CD4-positive, alpha-beta memory T cell (primary cell): ENCODE results near the gene HCFC1. TPM values are rescaled to one million over a fixed set of nuclear protein-coding genes. Genes with fewer than 3 reads are reported as not detected.

Experiments used
- CTCF ChIA-PET: fragments of 350-600 bp; sonication (Branson Sonifier 250); formaldehyde crosslinking; loops from one replicate; lab custom pipeline; 2021; ENCODE audit warnings: inconsistent platforms; ENCODE audit not compliant: partially characterized antibody; lab: Charles Lee
- POLR2A ChIA-PET: fragments of 350-600 bp; sonication (Branson Sonifier 250); formaldehyde crosslinking; loops from one replicate; lab custom pipeline; 2021; ENCODE audit not compliant: partially characterized antibody; lab: Charles Lee
- DNase-seq, 5 donors: peaks; one replicate each; pipeline versions ENCODE4 v3.0.0 to v3.0.0-alpha.2; 2020 to 2022; ENCODE audit warnings: mixed read lengths in 1 of 5
- H3K27ac ChIP-seq: one replicate; pipeline ENCODE4 v1.7.0; 2013; ENCODE audit warnings: low read depth, low read length
- H3K27me3 ChIP-seq: 2 replicates; pipeline ENCODE4 v1.7.0; 2013; ENCODE audit warnings: mild to moderate bottlenecking, low read length, moderate library complexity; ENCODE audit not compliant: insufficient read depth
- H3K36me3 ChIP-seq: 2 replicates; pipeline ENCODE4 v1.7.0; 2013; ENCODE audit warnings: mild to moderate bottlenecking, low read length, moderate library complexity; ENCODE audit not compliant: insufficient read depth
- H3K4me1 ChIP-seq: 2 replicates; pipeline ENCODE4 v1.7.0; 2013; ENCODE audit warnings: mild to moderate bottlenecking, low read length, moderate library complexity; ENCODE audit not compliant: insufficient read depth
- H3K4me3 ChIP-seq, 2 donors: one replicate each; pipeline ENCODE4 v1.7.0; 2013; ENCODE audit warnings: low read length in 2 of 2, mild to moderate bottlenecking in 1 of 2
- H3K9me3 ChIP-seq, 2 donors: one replicate each; pipeline ENCODE4 v1.7.0; 2013; ENCODE audit warnings: low read length in 2 of 2, control low read depth in 1 of 2; ENCODE audit not compliant: control insufficient read depth in 1 of 2
- H3K27ac Mint-ChIP-seq, 7 donors: one replicate each; pipeline ENCODE4 v1.8.0; 2020 to 2021; ENCODE audit warnings: mixed read lengths in 7 of 7, mild to moderate bottlenecking in 6 of 7, inconsistent platforms in 3 of 7, moderate library complexity in 3 of 7
- H3K27me3 Mint-ChIP-seq, 2 donors: one replicate each; pipeline ENCODE4 v1.8.0; 2020 to 2021; ENCODE audit warnings: mixed read lengths in 2 of 2
- H3K36me3 Mint-ChIP-seq, 2 donors: one replicate each; pipeline ENCODE4 v1.8.0; 2020 to 2021; ENCODE audit warnings: mixed read lengths in 2 of 2, inconsistent platforms in 1 of 2, mild to moderate bottlenecking in 1 of 2
- H3K4me1 Mint-ChIP-seq, 4 donors: one replicate each; pipeline ENCODE4 v1.8.0; 2020 to 2021; ENCODE audit warnings: mixed read lengths in 4 of 4, mild to moderate bottlenecking in 1 of 4
- H3K4me3 Mint-ChIP-seq, 8 donors: one replicate each; pipeline ENCODE4 v1.8.0; 2020 to 2021; ENCODE audit warnings: mixed read lengths in 8 of 8, mild to moderate bottlenecking in 7 of 8, moderate library complexity in 6 of 8, inconsistent platforms in 3 of 8
- H3K9me3 Mint-ChIP-seq, 8 donors: one replicate each; pipeline ENCODE4 v1.8.0; 2020 to 2021; ENCODE audit warnings: mixed read lengths in 8 of 8, mild to moderate bottlenecking in 5 of 8, inconsistent platforms in 3 of 8, moderate library complexity in 1 of 8
- intact Hi-C: fragments of 100-400 bp; cut with micrococcal nuclease; formaldehyde crosslinking; loops from one replicate; pipeline ENCODE4 v1.15.1; 2023
- polyA plus RNA-seq, 2 donors: library from polyadenylated mRNA; unstranded; fragments of 300-500 nt; fragmentation: Illumina TruSeq; gene quantifications; one replicate each; pipeline ENCODE4 v1.2.3, GENCODE V29; 2021
- total RNA-seq, 2 experiments: library from RNA; stranded (reverse); gene quantifications; one replicate each; pipeline ENCODE4 v1.2.3, GENCODE V29; 2021

HCFC1 gene
- total and polyA plus RNA-seq, 4 experiments from 2014 or later: 1.6 to 53.4 (median 33.7) TPM

- Mint-ChIP-seq H3K36me3 (peaks cover 5 to 10% of the 10 kb centered on the region in 2 donors), H3K4me1 (peaks cover 12 to 31% (median 18%) of the 10 kb centered on the region in 4 donors), H3K27ac (peak overlapping the region in 2 of 7 donors; percentile 25 to 65), H3K9me3 (peaks cover 0 to 2% (median 0%) of the 10 kb centered on the region in 8 donors), H3K4me3 (no peak overlapping the region), H3K27me3 (no peaks in the 10 kb centered on the region)
- ChIA-PET CTCF (interaction anchor here (4.3 kb wide), 1 partner anchor 39 kb away, joined by 12 read pairs; no protein-coding TSS in a partner anchor), POLR2A (interaction anchor here (13.7 kb wide), 1 partner anchor 14 kb away, joined by 222 read pairs; the partner anchor contains the start of gene ARHGAP4)
- Histone ChIP-seq H3K27me3 (no peaks in the 10 kb centered on the region), H3K36me3 (peaks cover 3% of the 10 kb centered on the region), H3K9me3 (no peaks in the 10 kb centered on the region), H3K4me3 (no peak overlapping the region), H3K4me1 (peaks cover 26% of the 10 kb centered on the region), H3K27ac (no peak overlapping the region)
- DNase-seq: no peak
- intact Hi-C loops: loop anchor here (5.0 kb wide), 1 partner anchor 39 kb away; no protein-coding TSS in a partner anchor
Observed at GRCh38 chrX:153908219-153908860, 63.3 kb downstream of the HCFC1 start.

DNA sequence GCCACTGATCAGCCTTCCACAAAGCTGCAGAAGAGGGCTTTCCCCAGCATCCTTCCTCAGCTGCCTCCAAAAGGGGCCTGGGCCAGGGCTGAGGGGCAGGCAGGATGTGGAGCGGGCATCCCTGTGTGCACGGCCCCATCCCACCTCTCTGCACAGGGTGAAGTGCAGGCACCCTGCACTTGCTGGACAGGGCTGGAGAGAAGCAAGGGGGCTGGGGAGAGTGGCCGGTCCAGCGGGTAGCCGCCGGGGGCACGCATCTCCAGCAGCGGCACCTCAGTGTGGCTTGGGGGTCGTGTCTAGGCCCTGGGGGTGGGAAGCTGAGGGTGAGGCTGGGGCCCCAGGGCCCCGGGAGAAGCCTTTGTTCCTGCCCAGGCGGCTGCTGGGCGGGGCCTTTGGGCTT lies 64.2 kb downstream of the HCFC1 start:
- Histone ChIP-seq H3K27me3 (no peaks in the 10 kb centered on the region), H3K4me1 (peaks cover 28% of the 10 kb centered on the region), H3K27ac (no peak overlapping the region), H3K36me3 (no peaks in the 10 kb centered on the region), H3K9me3 (no peaks in the 10 kb centered on the region), H3K4me3 (no peak overlapping the region)
- Mint-ChIP-seq H3K27me3 (no peaks in the 10 kb centered on the region), H3K4me1 (peaks cover 15 to 40% (median 23%) of the 10 kb centered on the region in 4 donors), H3K27ac (no peak overlapping the region), H3K36me3 (peaks cover 5 to 10% of the 10 kb centered on the region in 2 donors), H3K9me3 (peaks cover 0 to 2% (median 0%) of the 10 kb centered on the region in 8 donors), H3K4me3 (no peak overlapping the region)
- no peak for DNase-seq
- POLR2A ChIA-PET: interaction anchor here (0.7 to 13.7 kb wide), 5 partner anchors 8 to 113 kb away, joined by 3 to 222 read pairs (median 3); partner anchors contain the start of genes ARHGAP4, IDH3G, NAA10 and SSR4
- CTCF ChIA-PET: interaction anchor here (1.5 to 4.3 kb wide), 3 partner anchors 16 to 40 kb away, joined by 3 to 13 read pairs (median 12); no protein-coding TSS in a partner anchor
- intact Hi-C loops: loop anchor here (2.0 to 5.0 kb wide), 2 partner anchors 19 to 40 kb away; partner anchors contain the start of gene ARHGAP4

DNA sequence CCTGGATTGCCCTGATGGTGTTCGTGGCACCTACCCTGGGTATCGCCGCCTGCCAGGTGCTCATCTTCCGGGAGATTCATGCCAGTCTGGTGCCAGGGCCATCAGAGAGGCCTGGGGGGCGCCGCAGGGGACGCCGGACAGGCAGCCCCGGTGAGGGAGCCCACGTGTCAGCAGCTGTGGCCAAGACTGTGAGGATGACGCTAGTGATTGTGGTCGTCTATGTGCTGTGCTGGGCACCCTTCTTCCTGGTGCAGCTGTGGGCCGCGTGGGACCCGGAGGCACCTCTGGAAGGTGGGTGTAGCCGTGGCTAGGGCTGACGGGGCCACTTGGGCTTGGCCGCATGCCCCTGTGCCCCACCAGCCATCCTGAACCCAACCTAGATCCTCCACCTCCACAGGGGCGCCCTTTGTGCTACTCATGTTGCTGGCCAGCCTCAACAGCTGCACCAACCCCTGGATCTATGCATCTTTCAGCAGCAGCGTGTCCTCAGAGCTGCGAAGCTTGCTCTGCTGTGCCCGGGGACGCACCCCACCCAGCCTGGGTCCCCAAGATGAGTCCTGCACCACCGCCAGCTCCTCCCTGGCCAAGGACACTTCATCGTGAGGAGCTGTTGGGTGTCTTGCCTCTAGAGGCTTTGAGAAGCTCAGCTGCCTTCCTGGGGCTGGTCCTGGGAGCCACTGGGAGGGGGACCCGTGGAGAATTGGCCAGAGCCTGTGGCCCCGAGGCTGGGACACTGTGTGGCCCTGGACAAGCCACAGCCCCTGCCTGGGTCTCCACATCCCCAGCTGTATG lies 65.3 kb downstream of the HCFC1 start:
- no peaks in the 10 kb centered on the region for H3K27me3 Mint-ChIP-seq
- H3K36me3 Mint-ChIP-seq: peaks cover 0 to 4% of the 10 kb centered on the region in 2 donors
- H3K9me3 ChIP-seq: no peaks in the 10 kb centered on the region
- H3K27me3 ChIP-seq: no peaks in the 10 kb centered on the region
- H3K4me3 Mint-ChIP-seq: peak overlapping the region in 2 of 8 donors; percentile 17 to 75
- no peaks in the 10 kb centered on the region for H3K9me3 Mint-ChIP-seq
- peaks cover 31% of the 10 kb centered on the region for H3K4me1 ChIP-seq
- no peaks in the 10 kb centered on the region for H3K36me3 ChIP-seq
- CTCF ChIA-PET: interaction anchor here (0.8 to 4.3 kb wide), 4 partner anchors 17 to 41 kb away, joined by 3 to 13 read pairs (median 8); no protein-coding TSS in a partner anchor
- H3K27ac ChIP-seq: no peak overlapping the region
- peak overlapping the region in 6 of 7 donors; percentile 13 to 89 (median 45) for H3K27ac Mint-ChIP-seq
- no peak overlapping the region for H3K4me3 ChIP-seq
- intact Hi-C loops: loop anchor here (2.0 to 5.0 kb wide), 2 partner anchors 20 to 41 kb away; partner anchors contain the start of gene ARHGAP4
- H3K4me1 Mint-ChIP-seq: peaks cover 18 to 43% (median 27%) of the 10 kb centered on the region in 4 donors
- peak in 1 of 5 donors; percentile 51 for DNase-seq
- POLR2A ChIA-PET: interaction anchor here (0.7 to 13.7 kb wide), 10 partner anchors 9 to 124 kb away, joined by 3 to 222 read pairs (median 3); partner anchors contain the start of genes ARHGAP4 and NAA10

DNA sequence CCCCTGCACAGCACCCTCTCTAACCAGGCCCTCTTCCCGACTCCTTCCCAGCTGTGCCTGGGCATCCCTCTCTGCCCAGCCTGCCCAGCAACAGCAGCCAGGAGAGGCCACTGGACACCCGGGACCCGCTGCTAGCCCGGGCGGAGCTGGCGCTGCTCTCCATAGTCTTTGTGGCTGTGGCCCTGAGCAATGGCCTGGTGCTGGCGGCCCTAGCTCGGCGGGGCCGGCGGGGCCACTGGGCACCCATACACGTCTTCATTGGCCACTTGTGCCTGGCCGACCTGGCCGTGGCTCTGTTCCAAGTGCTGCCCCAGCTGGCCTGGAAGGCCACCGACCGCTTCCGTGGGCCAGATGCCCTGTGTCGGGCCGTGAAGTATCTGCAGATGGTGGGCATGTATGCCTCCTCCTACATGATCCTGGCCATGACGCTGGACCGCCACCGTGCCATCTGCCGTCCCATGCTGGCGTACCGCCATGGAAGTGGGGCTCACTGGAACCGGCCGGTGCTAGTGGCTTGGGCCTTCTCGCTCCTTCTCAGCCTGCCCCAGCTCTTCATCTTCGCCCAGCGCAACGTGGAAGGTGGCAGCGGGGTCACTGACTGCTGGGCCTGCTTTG lies 66.0 kb downstream of the HCFC1 start:
- ChIA-PET CTCF (interaction anchor here (2.6 to 4.3 kb wide), 2 partner anchors 19 to 42 kb away, joined by 12 to 13 read pairs; no protein-coding TSS in a partner anchor), POLR2A (interaction anchor here (0.9 to 13.7 kb wide), 7 partner anchors 17 to 108 kb away, joined by 3 to 222 read pairs (median 3); partner anchors contain the start of genes ARHGAP4 and NAA10)
- Histone ChIP-seq H3K27ac (no peak overlapping the region), H3K4me3 (no peak overlapping the region), H3K9me3 (no peaks in the 10 kb centered on the region), H3K4me1 (peaks cover 38% of the 10 kb centered on the region), H3K27me3 (no peaks in the 10 kb centered on the region), H3K36me3 (no peaks in the 10 kb centered on the region)
- Mint-ChIP-seq H3K27ac (peak overlapping the region in 3 of 7 donors; percentile 44 to 89 (median 68)), H3K9me3 (no peaks in the 10 kb centered on the region), H3K4me3 (peak overlapping the region in 1 of 8 donors; percentile 75), H3K4me1 (peaks cover 24 to 50% (median 33%) of the 10 kb centered on the region in 4 donors), H3K36me3 (peaks cover 0 to 4% of the 10 kb centered on the region in 2 donors), H3K27me3 (no peaks in the 10 kb centered on the region)
- intact Hi-C loops: loop anchor here (2.0 to 5.0 kb wide), 2 partner anchors 21 to 42 kb away; partner anchors contain the start of gene ARHGAP4
- DNase-seq: no peak

DNA sequence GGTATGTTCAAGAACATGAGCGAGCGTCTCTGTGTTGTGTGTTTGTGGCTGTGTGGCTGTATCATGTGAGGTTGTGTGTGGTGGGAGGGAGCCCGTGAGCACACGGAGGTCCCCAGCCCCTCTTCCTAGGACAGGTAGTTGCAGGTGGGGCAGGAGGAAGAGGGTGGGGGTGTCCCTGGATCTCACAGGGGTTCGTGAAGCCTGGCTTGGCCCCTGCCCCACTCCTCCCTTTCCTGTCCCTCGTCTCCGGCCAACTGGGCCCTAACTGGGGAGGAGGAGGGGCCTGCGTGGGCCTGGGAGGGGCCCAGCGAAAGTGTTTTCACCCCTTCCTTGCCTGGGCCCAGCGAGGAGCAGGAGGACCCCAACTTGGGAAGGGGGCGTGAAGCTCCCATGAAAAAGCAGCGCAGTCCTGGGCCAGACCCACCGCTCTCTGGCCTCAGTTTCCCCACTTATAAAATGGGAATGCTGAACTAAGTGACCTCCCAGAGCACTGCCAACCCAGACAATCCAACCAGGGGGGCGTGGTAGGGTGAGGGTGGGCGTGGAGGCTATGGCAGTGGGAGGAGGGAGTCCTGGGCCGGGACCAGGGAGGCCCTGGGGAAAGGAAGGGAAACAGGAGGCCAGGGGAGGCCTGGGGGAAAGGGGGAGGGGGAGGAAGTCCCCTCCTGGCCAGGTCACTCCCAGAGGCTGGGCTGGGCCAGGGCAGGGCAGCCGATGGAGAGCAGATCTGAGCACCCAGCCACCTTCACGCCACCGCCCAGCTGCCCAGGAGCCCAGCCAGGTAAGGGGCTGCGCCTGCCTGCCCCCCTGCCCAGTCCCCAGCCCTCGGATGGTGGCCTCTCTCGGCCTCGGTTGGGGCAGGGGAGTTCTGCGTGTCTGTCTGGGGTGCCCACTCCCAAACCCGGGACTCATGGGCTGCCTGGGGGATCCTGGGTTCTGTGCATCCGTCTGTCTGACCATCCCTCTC lies 67.3 kb downstream of the HCFC1 start, which contains the start of gene AVPR2:
Gene AVPR2 (plus strand): TSS at position 683 of the 967 bp plus-strand sequence. CDS start 473 bp downstream, outside the sequence.
- H3K4me1 ChIP-seq: peaks cover 40% of the 10 kb centered on the region
- ChIA-PET CTCF (interaction anchor here (1.6 kb wide), 1 partner anchor 46 kb away, joined by 3 read pairs; no protein-coding TSS in a partner anchor), POLR2A (interaction anchor here (1.4 to 13.7 kb wide), 3 partner anchors 8 to 63 kb away, joined by 4 to 222 read pairs (median 5); partner anchors contain the start of gene ARHGAP4)
- no peaks in the 10 kb centered on the region for H3K27me3 Mint-ChIP-seq
- no peaks in the 10 kb centered on the region for H3K27me3 ChIP-seq
- H3K27ac Mint-ChIP-seq: peak within 1 kb of the TSS; percentile 57 to 85 (median 73)
- no peak within 1 kb of the TSS for H3K4me3 ChIP-seq
- DNase-seq: no peak
- no peak within 1 kb of the TSS for H3K27ac ChIP-seq
- H3K36me3 Mint-ChIP-seq: peaks cover 0 to 4% of the 10 kb centered on the region in 2 donors
- H3K4me1 Mint-ChIP-seq: peaks cover 25 to 52% (median 35%) of the 10 kb centered on the region in 4 donors
- H3K36me3 ChIP-seq: no peaks in the 10 kb centered on the region
- H3K4me3 Mint-ChIP-seq: peak within 1 kb of the TSS; percentile 33 to 82 (median 60)
- no peaks in the 10 kb centered on the region for H3K9me3 ChIP-seq
- H3K9me3 Mint-ChIP-seq: no peaks in the 10 kb centered on the region
- intact Hi-C loops: loop anchor here (5.0 kb wide), 1 partner anchor 87 kb away; no protein-coding TSS in a partner anchor
